ENCODE measurements around the gene LIN37.
"Not testable (repeated sequence)": the region's sequence is repeated elsewhere in the genome, so short reads cannot be mapped to it uniquely, and the experiment has no call there.

The LIN37 gene

DNA sequence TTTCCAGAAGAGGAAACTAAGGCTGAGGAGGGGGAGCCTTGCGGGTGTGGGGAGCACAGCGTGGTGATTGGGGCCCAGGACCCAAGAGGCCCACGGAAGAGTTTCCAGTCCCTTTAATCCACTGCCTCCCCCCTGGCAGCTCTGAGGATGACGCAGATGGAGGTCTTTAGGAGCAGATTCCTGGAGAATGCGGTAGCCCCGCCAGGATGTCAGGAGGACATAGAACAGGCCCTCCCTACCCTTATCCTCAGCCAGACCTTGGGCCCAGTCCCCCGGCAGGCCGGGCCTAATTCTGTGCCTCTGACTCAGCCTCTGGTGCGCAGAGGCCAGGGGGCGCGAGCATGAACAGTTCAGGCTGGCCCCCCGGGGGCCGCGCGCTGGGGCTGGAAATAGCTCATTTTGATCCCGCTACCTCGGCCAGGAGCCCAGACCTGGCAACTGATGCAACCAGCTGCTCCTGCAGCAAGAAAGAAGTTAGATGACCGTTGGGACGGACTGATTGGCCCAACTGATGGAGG, 8.9 kb downstream of the LIN37 start:
- Histone ChIP-seq H3K9ac (ENCODE audit: low read length) (peak overlapping the region; percentile 95), H3K9me3 (ENCODE audit: low read length) (no peaks in the 10 kb centered on the region), H3K4me1 (ENCODE audit: insufficient read depth, low read length) (peaks cover 34% of the 10 kb centered on the region), H3K36me3 (ENCODE audit: insufficient read depth, low read length) (peaks cover 34% of the 10 kb centered on the region), H3K4me3 (ENCODE audit: low read depth in 1 of 2, low read length in 2 of 2) (peak overlapping the region; percentile 10 to 97), H3K27ac (ENCODE audit: low read depth, low read length) (peak overlapping the region; percentile 98), H3K27me3 (ENCODE audit: control insufficient read depth in 1 of 2, insufficient read depth in 2 of 2, low read length in 2 of 2) (no peaks in the 10 kb centered on the region)

DNA sequence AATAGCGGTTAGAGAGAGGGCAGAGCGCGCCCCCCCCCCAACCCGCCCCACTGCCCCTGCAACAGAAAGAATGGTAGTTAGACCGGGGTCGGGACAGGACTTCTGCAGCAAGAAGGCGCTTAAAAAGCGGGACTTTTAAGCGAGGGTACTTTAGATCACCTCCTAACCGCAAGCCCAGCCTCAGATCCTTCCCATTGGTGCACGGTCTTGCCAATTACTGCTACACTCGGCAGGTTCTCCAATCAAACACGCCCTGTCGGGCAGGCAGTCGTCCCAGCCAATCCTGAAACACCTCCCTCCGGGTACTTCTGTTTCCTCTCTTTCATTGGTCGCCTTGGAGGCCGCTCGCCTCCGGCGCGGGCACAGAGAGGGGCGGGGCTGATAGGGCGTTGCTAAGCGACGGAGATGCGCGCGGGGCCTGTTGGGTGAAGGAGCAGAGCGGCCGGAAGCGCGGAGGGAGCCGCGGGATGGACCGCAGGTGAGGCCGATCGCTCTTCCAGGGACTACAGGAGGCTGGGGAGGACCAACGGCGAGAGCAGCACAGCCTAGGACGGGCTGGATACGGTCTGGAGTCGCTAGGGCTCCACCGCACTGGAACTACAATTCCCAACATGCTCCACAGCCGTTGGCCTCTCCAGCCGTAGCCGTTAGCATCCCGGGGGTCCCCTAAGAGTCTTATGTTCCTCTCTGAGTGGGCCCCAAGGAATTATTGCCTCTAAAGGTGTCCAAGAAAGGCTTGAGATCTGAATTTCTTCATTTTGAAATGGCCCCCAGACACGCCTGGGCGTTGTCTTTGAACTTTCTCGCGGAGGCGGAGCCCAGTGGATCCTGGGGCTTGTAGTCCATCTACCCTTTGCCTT, 9.6 kb downstream of the LIN37 start, which contains the start of gene PROSER3:
TSS of gene PROSER3 (plus strand) at position 428 of the 860 bp plus-strand sequence. CDS start at position 468, 40 bp downstream.
- H3K4me1 ChIP-seq (ENCODE audit: insufficient read depth, low read length): peaks cover 34% of the 10 kb centered on the region
- peak within 1 kb of the TSS; percentile 79 to 97 for H3K4me3 ChIP-seq (ENCODE audit: low read depth in 1 of 2, low read length in 2 of 2)
- no peaks in the 10 kb centered on the region for H3K9me3 ChIP-seq (ENCODE audit: low read length)
- peaks cover 27% of the 10 kb centered on the region for H3K36me3 ChIP-seq (ENCODE audit: insufficient read depth, low read length)
- H3K27me3 ChIP-seq (ENCODE audit: control insufficient read depth in 1 of 2, insufficient read depth in 2 of 2, low read length in 2 of 2): no peaks in the 10 kb centered on the region
- peak within 1 kb of the TSS; percentile 98 for H3K27ac ChIP-seq (ENCODE audit: low read depth, low read length)
- peak within 1 kb of the TSS; percentile 95 for H3K9ac ChIP-seq (ENCODE audit: low read length)

DNA sequence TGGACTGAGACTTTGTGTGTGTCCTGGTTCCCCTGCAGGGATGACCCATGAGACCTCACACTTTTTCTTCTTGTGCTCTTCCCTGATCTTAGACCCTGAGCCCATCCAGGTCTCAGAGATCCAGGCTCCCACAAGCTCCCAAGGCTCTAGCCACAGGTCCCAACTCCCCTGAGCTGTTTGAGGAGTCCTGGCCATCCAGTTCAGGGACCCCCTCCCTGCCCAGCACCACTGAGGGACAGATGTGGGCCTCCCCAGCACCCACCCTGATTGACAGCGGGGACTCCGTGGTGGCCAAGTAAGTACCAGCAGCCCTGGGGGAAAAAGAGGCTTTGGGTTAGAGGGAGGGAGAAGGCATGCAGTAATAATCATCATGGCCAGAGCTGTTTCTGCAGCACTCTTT, 11.3 kb downstream of the LIN37 start:
- H3K36me3 ChIP-seq (ENCODE audit: insufficient read depth, low read length): peaks cover 12% of the 10 kb centered on the region
- H3K9ac ChIP-seq (ENCODE audit: low read length): no peak overlapping the region
- no peaks in the 10 kb centered on the region for H3K27me3 ChIP-seq (ENCODE audit: control insufficient read depth in 1 of 2, insufficient read depth in 2 of 2, low read length in 2 of 2)
- H3K4me3 ChIP-seq (ENCODE audit: low read depth in 1 of 2, low read length in 2 of 2): no peak overlapping the region
- H3K4me1 ChIP-seq (ENCODE audit: insufficient read depth, low read length): peaks cover 21% of the 10 kb centered on the region
- H3K27ac ChIP-seq (ENCODE audit: low read depth, low read length): no peak overlapping the region
- H3K9me3 ChIP-seq (ENCODE audit: low read length): no peaks in the 10 kb centered on the region

DNA sequence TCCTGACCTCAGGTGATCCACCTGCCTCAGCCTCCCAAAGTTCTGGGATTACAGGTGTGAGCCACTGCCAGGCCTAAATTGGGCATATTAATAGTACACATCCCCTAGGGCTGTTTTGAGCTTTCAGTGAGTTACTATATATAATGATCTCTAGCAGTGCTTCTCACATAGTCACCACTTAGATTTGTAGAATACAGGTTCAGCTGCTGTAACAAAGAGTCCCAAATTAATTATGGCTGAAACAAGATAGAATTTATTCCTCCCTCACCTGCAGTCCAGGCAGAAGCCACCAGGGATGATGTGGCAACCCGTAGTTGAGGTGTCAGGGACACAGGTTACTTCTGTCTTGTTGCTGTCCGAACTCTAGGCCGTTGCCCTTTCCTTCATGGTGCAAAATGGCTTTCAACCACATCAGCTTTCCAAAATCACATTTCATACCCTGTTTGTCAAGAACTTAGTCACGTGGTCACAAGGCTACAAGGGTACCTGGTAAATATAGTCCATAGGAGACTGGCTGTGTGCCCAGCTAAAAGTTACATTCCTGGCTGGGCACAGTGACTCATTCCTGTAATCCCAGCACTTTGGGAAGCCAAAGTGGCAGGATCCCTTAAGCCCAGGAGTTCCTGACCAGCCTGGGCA, 12.5 kb downstream of the LIN37 start:
- Histone ChIP-seq H3K4me3 (ENCODE audit: low read depth in 1 of 2, low read length in 2 of 2) (no peak overlapping the region), H3K36me3 (ENCODE audit: insufficient read depth, low read length) (peaks cover 12% of the 10 kb centered on the region), H3K27ac (ENCODE audit: low read depth, low read length) (no peak overlapping the region)

DNA sequence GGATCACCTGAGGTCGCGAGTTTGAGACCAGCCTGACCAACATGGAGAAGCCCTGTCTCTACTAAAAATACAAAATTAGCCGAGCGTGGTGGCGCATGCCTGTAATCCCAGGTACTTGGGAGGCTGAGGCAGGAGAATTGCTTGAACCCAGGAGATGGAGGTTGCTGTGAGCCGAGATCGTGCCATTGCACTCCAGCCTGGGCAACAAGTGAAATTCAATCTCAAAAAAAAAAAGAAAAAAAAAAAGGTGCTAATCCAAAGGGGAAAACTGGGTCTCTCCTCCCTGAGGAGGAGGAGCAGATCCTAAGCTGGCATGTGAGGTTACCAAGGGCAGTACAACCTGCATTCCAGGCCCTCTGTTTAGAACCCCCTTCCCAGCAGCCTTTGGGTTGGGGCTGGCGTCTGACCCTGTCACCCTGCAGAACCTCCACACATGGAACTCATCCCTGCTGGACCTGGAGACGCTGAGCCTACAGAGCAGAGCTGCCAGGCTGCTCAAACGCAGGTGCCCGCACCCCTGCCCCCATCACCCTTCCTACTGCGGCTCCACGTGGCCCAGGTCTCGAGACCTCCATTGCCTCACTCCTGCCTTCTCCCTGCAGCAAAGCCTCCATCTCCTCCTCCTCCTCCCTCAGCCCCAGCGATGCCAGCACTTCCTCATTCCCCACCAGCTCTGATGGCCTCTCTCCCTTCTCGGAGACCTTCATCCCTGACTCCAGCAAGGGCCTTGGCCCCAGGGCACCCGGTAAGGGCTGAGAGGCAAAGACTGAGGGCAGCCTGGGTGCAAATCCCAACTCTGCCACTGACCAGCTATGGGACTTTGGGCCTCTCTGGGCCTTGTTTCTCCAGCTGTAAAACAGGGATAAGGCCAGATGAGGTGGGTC, 16.3 kb downstream of the LIN37 start:
- Histone ChIP-seq H3K9me3 (ENCODE audit: low read length) (no peaks in the 10 kb centered on the region), H3K4me1 (ENCODE audit: insufficient read depth, low read length) (peaks cover 3% of the 10 kb centered on the region), H3K36me3 (ENCODE audit: insufficient read depth, low read length) (peaks cover 12% of the 10 kb centered on the region), H3K4me3 (ENCODE audit: low read depth in 1 of 2, low read length in 2 of 2) (no peak overlapping the region), H3K9ac (ENCODE audit: low read length) (no peak overlapping the region), H3K27me3 (ENCODE audit: control insufficient read depth in 1 of 2, insufficient read depth in 2 of 2, low read length in 2 of 2) (no peaks in the 10 kb centered on the region), H3K27ac (ENCODE audit: low read depth, low read length) (no peak overlapping the region)

More for the DNA sequence above, 12.5 kb downstream of the LIN37 start:
- H3K9me3 ChIP-seq (ENCODE audit: low read length): no peaks in the 10 kb centered on the region
- H3K9ac ChIP-seq (ENCODE audit: low read length): no peak overlapping the region
- H3K4me1 ChIP-seq (ENCODE audit: insufficient read depth, low read length): peaks cover 15% of the 10 kb centered on the region
- H3K27me3 ChIP-seq (ENCODE audit: control insufficient read depth in 1 of 2, insufficient read depth in 2 of 2, low read length in 2 of 2): no peaks in the 10 kb centered on the region

DNA sequence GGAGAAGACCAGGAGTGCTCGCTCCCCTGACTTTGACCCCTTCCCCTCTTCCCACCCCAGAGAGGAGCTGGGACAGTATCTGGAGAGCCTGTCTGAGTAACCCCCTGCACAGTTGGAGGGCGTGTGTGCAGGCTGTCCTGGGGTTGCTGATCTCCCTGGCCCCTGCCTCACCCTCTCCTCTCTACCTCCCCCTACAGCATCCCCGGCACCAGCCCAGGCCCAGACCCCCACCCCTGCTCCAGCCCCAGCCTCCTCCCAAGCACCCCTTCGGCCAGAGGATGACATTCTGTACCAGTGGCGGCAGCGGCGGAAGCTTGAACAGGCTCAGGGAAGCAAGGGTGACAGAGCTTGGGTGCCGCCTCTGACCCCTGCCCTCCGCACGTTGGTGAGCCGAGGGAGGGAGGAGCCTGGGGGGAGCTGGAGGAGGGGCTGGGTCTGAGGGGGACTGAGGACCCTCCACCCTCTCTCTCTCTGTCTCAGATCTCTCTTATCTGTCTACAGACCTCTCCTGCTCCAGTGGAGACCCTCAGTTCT, 18.3 kb downstream of the LIN37 start:
- H3K4me3 ChIP-seq (ENCODE audit: low read depth in 1 of 2, low read length in 2 of 2): no peak overlapping the region

DNA sequence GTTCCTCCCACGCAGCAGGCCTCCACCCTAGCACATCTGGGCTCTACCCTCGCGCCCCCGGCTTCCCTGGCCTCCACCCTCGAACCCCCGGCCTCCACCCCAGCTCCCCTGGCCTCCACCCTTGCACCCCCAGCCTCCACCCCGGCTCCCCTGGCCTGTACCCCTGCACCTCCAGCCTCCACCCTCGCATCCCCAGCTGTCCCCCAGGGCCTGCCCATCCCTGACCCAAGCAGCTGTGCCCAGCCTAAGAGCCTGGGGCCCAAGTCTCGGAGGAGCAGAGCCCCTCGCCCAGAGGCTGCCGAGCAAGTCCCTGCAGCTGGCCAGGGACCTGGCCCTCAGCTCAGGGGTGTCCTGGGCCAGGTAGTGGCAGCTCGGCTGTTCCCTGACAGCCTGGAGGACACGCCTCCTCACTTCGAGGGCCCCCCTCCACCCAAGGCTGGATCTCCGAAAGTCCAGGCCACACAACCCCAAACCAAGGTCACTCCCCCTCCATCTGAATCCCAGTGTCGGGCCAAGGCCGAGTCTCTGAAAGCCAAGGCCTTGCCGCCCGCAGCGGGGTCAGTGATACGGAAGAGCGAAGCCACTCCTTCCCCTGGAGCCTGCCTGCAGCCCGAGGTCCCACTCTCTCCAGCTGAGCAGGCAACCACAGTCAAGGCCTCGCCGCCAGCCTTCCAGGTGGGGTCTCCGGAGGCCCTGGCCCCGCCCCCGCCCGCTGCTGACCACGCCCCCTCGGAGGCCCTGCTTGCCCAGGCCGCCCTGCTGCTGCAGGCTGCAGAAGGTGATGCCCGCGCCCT, 19.1 kb downstream of the LIN37 start:
- no peak overlapping the region for H3K4me3 ChIP-seq (ENCODE audit: low read depth in 1 of 2, low read length in 2 of 2)
- no peak overlapping the region for H3K9ac ChIP-seq (ENCODE audit: low read length)
- no peaks in the 10 kb centered on the region for H3K9me3 ChIP-seq (ENCODE audit: low read length)
- no peak overlapping the region for H3K27ac ChIP-seq (ENCODE audit: low read depth, low read length)
- no peaks in the 10 kb centered on the region for H3K4me1 ChIP-seq (ENCODE audit: insufficient read depth, low read length)
- no peaks in the 10 kb centered on the region for H3K27me3 ChIP-seq (ENCODE audit: control insufficient read depth in 1 of 2, insufficient read depth in 2 of 2, low read length in 2 of 2)
- H3K36me3 ChIP-seq (ENCODE audit: insufficient read depth, low read length): no peaks in the 10 kb centered on the region

More for the DNA sequence above, 18.3 kb downstream of the LIN37 start:
- no peaks in the 10 kb centered on the region for H3K27me3 ChIP-seq (ENCODE audit: control insufficient read depth in 1 of 2, insufficient read depth in 2 of 2, low read length in 2 of 2)
- H3K27ac ChIP-seq (ENCODE audit: low read depth, low read length): no peak overlapping the region
- peaks cover 7% of the 10 kb centered on the region for H3K36me3 ChIP-seq (ENCODE audit: insufficient read depth, low read length)
- H3K9me3 ChIP-seq (ENCODE audit: low read length): no peaks in the 10 kb centered on the region
- no peak overlapping the region for H3K9ac ChIP-seq (ENCODE audit: low read length)
- H3K4me1 ChIP-seq (ENCODE audit: insufficient read depth, low read length): no peaks in the 10 kb centered on the region

DNA sequence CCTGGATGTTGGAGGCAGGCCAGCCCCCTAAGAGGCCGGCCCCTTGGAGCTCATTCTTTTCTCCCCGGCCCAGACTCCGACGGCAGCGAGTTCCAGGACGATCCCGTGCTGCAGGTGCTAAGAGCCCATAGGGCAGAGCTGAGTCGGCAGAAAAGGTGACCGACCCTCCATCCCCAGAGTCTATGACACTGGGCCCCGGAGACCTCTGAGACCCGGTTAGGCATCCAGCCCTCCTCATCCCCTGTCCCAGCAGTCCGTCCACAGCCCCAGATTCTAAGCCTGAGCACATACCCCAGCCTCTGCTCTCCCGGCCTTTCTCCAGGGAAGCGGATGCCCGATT, 19.7 kb downstream of the LIN37 start:
- no peaks in the 10 kb centered on the region for H3K9me3 ChIP-seq (ENCODE audit: low read length)
- no peaks in the 10 kb centered on the region for H3K4me1 ChIP-seq (ENCODE audit: insufficient read depth, low read length)
- no peak overlapping the region for H3K9ac ChIP-seq (ENCODE audit: low read length)
- H3K27me3 ChIP-seq (ENCODE audit: control insufficient read depth in 1 of 2, insufficient read depth in 2 of 2, low read length in 2 of 2): no peaks in the 10 kb centered on the region
- H3K27ac ChIP-seq (ENCODE audit: low read depth, low read length): no peak overlapping the region
- H3K36me3 ChIP-seq (ENCODE audit: insufficient read depth, low read length): no peaks in the 10 kb centered on the region
- no peak overlapping the region for H3K4me3 ChIP-seq (ENCODE audit: low read depth in 1 of 2, low read length in 2 of 2)

DNA sequence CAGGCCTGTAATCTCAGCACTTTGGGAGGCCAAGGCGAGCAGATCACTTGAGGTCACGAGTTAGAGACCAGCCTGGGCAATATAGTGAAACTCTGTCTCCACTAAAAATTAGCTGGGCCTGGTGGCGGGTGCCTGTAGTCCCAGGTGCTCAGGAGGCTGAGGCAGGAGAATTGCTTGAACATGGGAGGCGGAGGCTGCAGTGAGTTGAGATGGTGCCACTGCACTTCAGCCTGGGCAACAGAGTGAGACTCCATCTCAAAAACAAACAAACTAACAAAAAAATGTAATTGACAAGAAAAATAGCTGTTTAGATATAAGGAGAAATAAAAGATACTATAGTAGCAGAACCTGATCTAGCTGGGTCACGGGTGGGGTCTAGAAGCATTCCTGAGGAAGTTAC, 24.0 kb downstream of the LIN37 start:
- H3K9me3 ChIP-seq (ENCODE audit: low read length); H3K36me3 ChIP-seq (ENCODE audit: insufficient read depth, low read length); H3K27ac ChIP-seq (ENCODE audit: low read depth, low read length); H3K9ac ChIP-seq (ENCODE audit: low read length); H3K4me3 ChIP-seq (ENCODE audit: low read depth in 1 of 2, low read length in 2 of 2); H3K27me3 ChIP-seq (ENCODE audit: control insufficient read depth in 1 of 2, insufficient read depth in 2 of 2, low read length in 2 of 2): not testable (repeated sequence)
- H3K4me1 ChIP-seq (ENCODE audit: insufficient read depth, low read length): peaks cover 18% of the 10 kb centered on the region

DNA sequence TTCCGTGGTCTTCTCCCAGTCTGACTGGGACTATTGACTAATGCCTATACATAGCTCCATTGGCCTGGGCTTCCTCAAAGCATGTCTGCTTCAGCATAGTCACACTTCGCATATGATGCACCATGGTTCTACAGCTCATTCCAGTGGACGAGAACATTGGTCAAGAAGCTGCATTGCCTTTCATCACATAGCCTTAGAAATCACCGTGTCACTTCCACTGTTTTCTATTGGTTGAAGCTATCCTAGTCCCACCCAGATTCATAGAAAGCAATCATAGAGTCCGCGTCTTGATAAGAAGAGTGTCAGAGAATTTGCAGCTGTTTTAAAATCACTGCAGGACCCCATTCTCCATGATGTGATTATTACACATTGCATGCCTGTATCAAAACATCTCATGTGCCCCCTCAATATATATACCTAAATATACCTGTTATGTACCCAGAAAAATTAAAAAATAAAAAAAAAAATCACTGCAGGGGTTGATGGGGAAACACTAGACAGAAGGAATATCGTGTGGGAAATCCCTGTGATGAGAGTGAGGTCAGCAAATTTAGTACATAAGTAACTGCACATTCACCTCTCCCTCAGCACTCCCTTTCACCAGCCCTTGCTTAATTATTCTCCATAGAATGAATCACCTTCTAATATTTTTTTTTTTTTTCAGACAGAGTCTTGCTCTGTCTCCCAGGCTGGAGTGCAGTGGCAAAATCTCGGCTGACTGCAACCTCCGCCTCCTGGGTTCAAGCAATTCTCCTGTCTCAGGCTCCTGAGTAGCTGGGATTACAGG, 24.8 kb downstream of the LIN37 start:
- Histone ChIP-seq H3K27me3 (ENCODE audit: control insufficient read depth in 1 of 2, insufficient read depth in 2 of 2, low read length in 2 of 2) (no peaks in the 10 kb centered on the region), H3K9me3 (ENCODE audit: low read length) (no peaks in the 10 kb centered on the region), H3K4me1 (ENCODE audit: insufficient read depth, low read length) (peaks cover 18% of the 10 kb centered on the region), H3K36me3 (ENCODE audit: insufficient read depth, low read length) (no peaks in the 10 kb centered on the region), H3K9ac (ENCODE audit: low read length) (no peak overlapping the region), H3K4me3 (ENCODE audit: low read depth in 1 of 2, low read length in 2 of 2) (no peak overlapping the region), H3K27ac (ENCODE audit: low read depth, low read length) (no peak overlapping the region)
